ENCODE data around the gene DLGAP1.

- TF ChIP-seq, protein P1, sequence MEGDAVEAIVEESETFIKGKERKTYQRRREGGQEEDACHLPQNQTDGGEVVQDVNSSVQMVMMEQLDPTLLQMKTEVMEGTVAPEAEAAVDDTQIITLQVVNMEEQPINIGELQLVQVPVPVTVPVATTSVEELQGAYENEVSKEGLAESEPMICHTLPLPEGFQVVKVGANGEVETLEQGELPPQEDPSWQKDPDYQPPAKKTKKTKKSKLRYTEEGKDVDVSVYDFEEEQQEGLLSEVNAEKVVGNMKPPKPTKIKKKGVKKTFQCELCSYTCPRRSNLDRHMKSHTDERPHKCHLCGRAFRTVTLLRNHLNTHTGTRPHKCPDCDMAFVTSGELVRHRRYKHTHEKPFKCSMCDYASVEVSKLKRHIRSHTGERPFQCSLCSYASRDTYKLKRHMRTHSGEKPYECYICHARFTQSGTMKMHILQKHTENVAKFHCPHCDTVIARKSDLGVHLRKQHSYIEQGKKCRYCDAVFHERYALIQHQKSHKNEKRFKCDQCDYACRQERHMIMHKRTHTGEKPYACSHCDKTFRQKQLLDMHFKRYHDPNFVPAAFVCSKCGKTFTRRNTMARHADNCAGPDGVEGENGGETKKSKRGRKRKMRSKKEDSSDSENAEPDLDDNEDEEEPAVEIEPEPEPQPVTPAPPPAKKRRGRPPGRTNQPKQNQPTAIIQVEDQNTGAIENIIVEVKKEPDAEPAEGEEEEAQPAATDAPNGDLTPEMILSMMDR (IDR thresholded peaks at IDR 0.05; ENCODE audit: low read depth, low read length): no peak
- TF ChIP-seq EZH2phosphoT487 (IDR thresholded peaks at IDR 0.05; ENCODE audit: low read depth): no peak
These were observed 663.9 kb downstream of the DLGAP1 start for GRCh38 chr18:3791238-3791637.
